ENCODE results near the gene DCTPP1. TPM values are rescaled to one million over a fixed set of nuclear protein-coding genes. Genes with fewer than 3 reads are reported as not detected.

Gene DCTPP1
- total and polyA plus RNA-seq, 2 of the 4 experiments (the other 2 are of a cell fraction), result 24.9 to 45.5 TPM

- no peak for TF ChIP-seq CTCF (conservative IDR thresholded peaks at IDR 0.05; ENCODE audit: low read depth, low read length)
- TF ChIP-seq MXI1 (IDR thresholded peaks at IDR 0.05; ENCODE audit: borderline replicate concordance, low read depth, low read length), result no peak
- no peak for TF ChIP-seq NFE2L2 (IDR thresholded peaks at IDR 0.05; ENCODE audit: low read depth, low read length)
These were observed 15.2 kb upstream of the DCTPP1 start (continued) for GRCh38 chr16:30445149-30445407.
